Measurements from ENCODE around the gene ITGB3BP. TPM values are rescaled to one million over a fixed set of nuclear protein-coding genes. Genes with fewer than 3 reads are reported as not detected.

The ITGB3BP gene
- total RNA-seq, 1 experiment from 2014 or later: 44.8 TPM

DNA sequence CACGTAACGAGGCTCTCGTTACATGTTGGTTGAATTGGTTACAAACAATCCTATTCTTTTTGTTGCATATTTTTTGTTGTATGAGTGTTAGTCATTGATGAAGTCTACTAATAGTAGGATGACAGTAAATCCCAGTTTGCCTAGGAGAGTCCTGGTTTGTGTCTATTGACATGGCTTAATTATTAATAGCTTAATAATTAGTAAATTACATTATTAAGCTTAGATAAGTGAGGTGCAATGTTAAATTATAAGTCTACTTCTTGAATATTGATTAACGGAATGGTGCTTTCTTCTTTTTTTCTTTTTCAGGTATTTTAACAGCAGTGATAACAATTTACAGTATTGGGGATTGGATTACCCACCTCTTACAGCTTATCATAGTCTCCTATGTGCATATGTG lies 121.1 kb downstream of the ITGB3BP start:
- H3K36me3 ChIP-seq (ENCODE audit: low read depth, low read length): 0 out of 2 replicates have a peak, but pooled peaks cover 3% of the 10 kb centered on the region
- H2AFZ ChIP-seq (ENCODE audit: low read length): no peak overlapping the region
- no peaks in the 10 kb centered on the region for H3K9me2 ChIP-seq (replicated peaks; ENCODE audit: low read length)
- intact Hi-C loops (cut with micrococcal nuclease): no loop called here
- no TSS peak for BruUV-seq (replicated peaks)
- H3K4me3 ChIP-seq (ENCODE audit: low read length): no peak overlapping the region
- H3K27ac ChIP-seq (ENCODE audit: low read length): no peak overlapping the region
- TF ChIP-seq EZH2phosphoT487 (IDR thresholded peaks at IDR 0.05; ENCODE audit: borderline replicate concordance, low read length): no peak
- TF ChIP-seq EZH2 (IDR thresholded peaks at IDR 0.05; ENCODE audit: low read length, unreplicated experiment): no peak
- TF ChIP-seq CTCF (conservative IDR thresholded peaks at IDR 0.05; ENCODE audit: low read depth, low read length): no peak
- ChIA-PET POLR2A (ENCODE audit: unreplicated experiment) (no interaction called here), CTCF (no interaction called here)
- ATAC-seq: no peak
- no peaks in the 10 kb centered on the region for H4K20me1 ChIP-seq (ENCODE audit: low read length)
- no peaks in the 10 kb centered on the region for H3K27me3 ChIP-seq (ENCODE audit: low read length)
- no peaks in the 10 kb centered on the region for H3F3A ChIP-seq (ENCODE audit: low read length, unreplicated experiment)
- H3K4me2 ChIP-seq (ENCODE audit: low read length): no peak overlapping the region
- DNase-seq: no peak
- no peaks in the 10 kb centered on the region for H3K79me2 ChIP-seq (ENCODE audit: low read length)
- H3K4me1 ChIP-seq (ENCODE audit: insufficient read depth, low read length): peaks cover 24% of the 10 kb centered on the region
- no peaks in the 10 kb centered on the region for H3K9me3 ChIP-seq (ENCODE audit: low read length)
- no peak overlapping the region for H3K9ac ChIP-seq (ENCODE audit: low read length)

Other genes with a start within 250 kb of the ITGB3BP start
- gene FOXD3, start 200.7 kb downstream of the ITGB3BP start, total RNA-seq (2014; rRNA removed): 0.17 TPM in 1 of 2 replicates, not detected in the other
- 16.0 and 17.3 TPM in 2 replicates for gene ALG6, start 155.6 kb downstream of the ITGB3BP start, total RNA-seq (2014; rRNA removed)
- gene EFCAB7, start 300 bp upstream of the ITGB3BP start, total RNA-seq (2014; rRNA removed): 3.6 and 4.5 TPM in 2 replicates
- gene PGM1, start 70.2 kb upstream of the ITGB3BP start, total RNA-seq (2014; rRNA removed): 124 and 132 TPM in 2 replicates